GM12878 (cell line): ENCODE results near the gene AQP5. TPM values are rescaled to one million over a fixed set of nuclear protein-coding genes. Genes with fewer than 3 reads are reported as not detected.

ENCODE experiments used
- ATAC-seq: fragments of 200-7000 bp; cut with Tn5 transposase; 3 replicates; pipeline ENCODE4 v1.9.1; 2020; ENCODE audit warnings: mild to moderate bottlenecking, moderate library complexity
- BruUV-seq: library from RNA; stranded (reverse); fragments of 400-500 nt; replicated peaks from 2 replicates; lab custom pipeline; 2021; lab: Mats Ljungman, UMichigan
- CTCF ChIA-PET: fragments of 300-600 bp; sonication (Branson Sonifier 250); formaldehyde crosslinking; extraction: SDS; loops from one replicate; lab custom pipeline; 2021; ENCODE audit warnings: inconsistent platforms; lab: Yijun Ruan, JAX
- POLR2A ChIA-PET: fragments of 350-600 bp; formaldehyde crosslinking; extraction: SDS; loops from one replicate; lab custom pipeline; 2021; ENCODE audit warnings: inconsistent platforms; lab: Charles Lee
- RAD21 ChIA-PET: fragments of 300-600 bp; sonication (Branson Sonifier 250); formaldehyde crosslinking; loops from one replicate; lab custom pipeline; 2023; ENCODE audit warnings: antibody characterized with exemption; ENCODE audit not compliant: unreplicated experiment; lab: Charles Lee
- SMC1A ChIA-PET: fragments of 300-600 bp; sonication (Branson Sonifier 250); formaldehyde crosslinking; loops from one replicate; lab custom pipeline; 2023; ENCODE audit not compliant: unreplicated experiment, uncharacterized antibody; lab: Charles Lee
- DNase-seq: peaks from one replicate; pipeline ENCODE4 v3.0.0-alpha.2; 2011; ENCODE audit warnings: low read depth, low spot score
- FAIRE-seq: peaks from 3 replicates; lab custom pipeline; 2011; peaks lifted over from hg19 to GRCh38; lab: Jason Lieb, UNC
- H2AFZ ChIP-seq: 2 replicates; pipeline ENCODE4 v1.6.0; 2011; ENCODE audit warnings: low read depth, low read length, control low read depth; ENCODE audit not compliant: control insufficient read depth
- H3K27ac ChIP-seq: 2 replicates; pipeline ENCODE4 v1.5.1; 2011; ENCODE audit warnings: control low read depth; ENCODE audit not compliant: control insufficient read depth, insufficient read depth
- H3K27me3 ChIP-seq, 2 experiments: replicated peaks in 1 of 2; 2 replicates each; pipeline versions ENCODE4 v1.6.0 to v1.6.1; 2011; ENCODE audit warnings: low read length in 1 of 2; ENCODE audit not compliant: control insufficient read depth in 2 of 2, insufficient read depth in 2 of 2
- H3K36me3 ChIP-seq, 2 experiments: 2 replicates each; pipeline ENCODE4 v1.5.1; 2011; ENCODE audit warnings: low read length in 1 of 2; ENCODE audit not compliant: control insufficient read depth in 2 of 2, insufficient read depth in 2 of 2
- H3K4me1 ChIP-seq: 2 replicates; pipeline ENCODE4 v1.6.1; 2011; ENCODE audit warnings: mild to moderate bottlenecking, low read length, moderate library complexity, mixed read lengths; ENCODE audit not compliant: control insufficient read depth, insufficient read depth
- H3K4me2 ChIP-seq: 2 replicates; pipeline ENCODE4 v1.6.0; 2011; ENCODE audit warnings: control low read depth; ENCODE audit not compliant: control insufficient read depth, insufficient read depth
- H3K4me3 ChIP-seq: fragments of 200-600 bp; sonication (generic); 2 replicates; pipeline ENCODE4 v1.5.1; 2016
- H3K79me2 ChIP-seq: 2 replicates; pipeline ENCODE4 v1.6.0; 2011; ENCODE audit warnings: low read length; ENCODE audit not compliant: control insufficient read depth, insufficient read depth
- H3K9ac ChIP-seq: 2 replicates; pipeline ENCODE4 v1.8.0; 2011; ENCODE audit warnings: low read length, control low read depth, mixed read lengths; ENCODE audit not compliant: control insufficient read depth, insufficient read depth
- H3K9me3 ChIP-seq: replicated peaks from 3 replicates; pipeline ENCODE4 v1.5.1; 2011; ENCODE audit warnings: mild to moderate bottlenecking, low read length; ENCODE audit not compliant: control insufficient read depth, insufficient read depth
- H4K20me1 ChIP-seq: 2 replicates; pipeline ENCODE4 v1.6.0; 2011; ENCODE audit not compliant: control insufficient read depth, insufficient read depth
- BCL11A ChIP-seq: IDR thresholded peaks from 2 replicates; pipeline ENCODE4 v1.6.1; 2011; ENCODE audit warnings: low read depth, low read length
- CBFB ChIP-seq: IDR thresholded peaks from 2 replicates; pipeline ENCODE4 v1.6.1; 2016; ENCODE audit warnings: antibody characterized with exemption, low read depth
- CBX3 ChIP-seq: fragments of 200-600 bp; sonication (generic); IDR thresholded peaks from 2 replicates; pipeline ENCODE4 v1.6.1; 2016; ENCODE audit warnings: low read depth, borderline replicate concordance
- CREB1 ChIP-seq: IDR thresholded peaks from 2 replicates; pipeline ENCODE4 v1.6.1; 2012; ENCODE audit warnings: low read depth, mild to moderate bottlenecking, inconsistent platforms
- FOXK2 ChIP-seq: fragments of 450-650 bp; IDR thresholded peaks from 2 replicates; pipeline ENCODE4 v1.6.1; 2017; ENCODE audit warnings: mild to moderate bottlenecking, moderate library complexity
- NR2C2 ChIP-seq: IDR thresholded peaks from 2 replicates; pipeline ENCODE4 v1.6.1; 2011; ENCODE audit warnings: borderline replicate concordance, low read depth; ENCODE audit not compliant: control insufficient read depth, insufficient read length
- RAD21 ChIP-seq: IDR thresholded peaks from 2 replicates; pipeline ENCODE4 v1.6.1; 2011; ENCODE audit warnings: mild to moderate bottlenecking, low read depth, low read length, moderate library complexity; ENCODE audit not compliant: insufficient read depth
- SMC3 ChIP-seq: IDR thresholded peaks from 2 replicates; pipeline ENCODE4 v1.6.1; 2011; ENCODE audit warnings: low read length, improper control_type of control experiment, borderline replicate concordance
- SREBF2 ChIP-seq: IDR thresholded peaks from 2 replicates; pipeline ENCODE4 v1.6.1; 2012; ENCODE audit warnings: mild to moderate bottlenecking, low read length
- TAF1 ChIP-seq: IDR thresholded peaks from 2 replicates; pipeline ENCODE4 v1.6.1; 2011; ENCODE audit warnings: mild to moderate bottlenecking, low read depth, low read length, borderline replicate concordance
- YBX1 ChIP-seq: fragments of 450-650 bp; IDR thresholded peaks from 2 replicates; pipeline ENCODE4 v1.6.1; 2016; ENCODE audit warnings: antibody characterized with exemption
- ZSCAN29 ChIP-seq: fragments of 450-650 bp; IDR thresholded peaks from 2 replicates; pipeline ENCODE4 v1.6.1; 2017; ENCODE audit warnings: mild to moderate bottlenecking, moderate library complexity
- WGBS: methylation state at CpG from one replicate; pipeline ENCODE4 v1.1.6; 2016; ENCODE audit warnings: low lambda C conversion rate; ENCODE audit not compliant: insufficient replicate concordance, insufficient coverage; ENCODE audit errors: missing lambda C conversion rate; 5-methylcytosine and 5-hydroxymethylcytosine counted together
- in situ Hi-C: fragments of 300-500 bp; cut with MboI; formaldehyde crosslinking; loops from 9 replicates; pipeline ENCODE4 v1.14.3; 2018; ENCODE audit warnings: mixed read lengths
- intact Hi-C: fragments of 100-400 bp; cut with micrococcal nuclease; formaldehyde crosslinking; loops from one replicate; pipeline ENCODE4 v1.14.2; 2022; ENCODE audit not compliant: unreplicated experiment
- polyA plus RNA-seq, 11 experiments: library from polyadenylated mRNA; depleted of rRNA in 4 of 11; unstranded in 6 of 11; stranded (reverse) in 5 of 11; fragments of >200 nt; fragmentation: Nextera tagmentation in 4 of 11; fragmentation: Illumina TruSeq in 1 of 11; extraction: Ambion mirVana in 4 of 11; extraction: Trizol in 1 of 11; gene quantifications; 1 replicate in 1 of 11; 2 replicates in 10 of 11; pipeline versions ENCODE4 v1.2.1 to v1.2.3, GENCODE V29; 2011 to 2016; ENCODE audit warnings: inconsistent platforms in 2 of 11, missing spikeins in 2 of 11, low read depth in 1 of 11
- total RNA-seq, 4 experiments: library from RNA; depleted of rRNA in 3 of 4; stranded (reverse); fragments of >200 nt in 3 of 4; fragmentation: Illumina TruSeq in 1 of 4; extraction: Trizol in 1 of 4; gene quantifications; 2 replicates each; pipeline versions ENCODE4 v1.2.1 to v1.2.3, GENCODE V29; 2013 to 2021
- TF ChIP-seq, protein P1 (sequence below): fragments of 150-350 bp; IDR thresholded peaks from 2 replicates; pipeline ENCODE4 v1.6.1; 2014; ENCODE audit warnings: mild to moderate bottlenecking, low read depth, low read length

Gene AQP5
- total and polyA plus RNA-seq, 10 of the 15 experiments (the other 5 are each of a cell fraction or from before 2014, with no cell fraction given), result not detected

DNA sequence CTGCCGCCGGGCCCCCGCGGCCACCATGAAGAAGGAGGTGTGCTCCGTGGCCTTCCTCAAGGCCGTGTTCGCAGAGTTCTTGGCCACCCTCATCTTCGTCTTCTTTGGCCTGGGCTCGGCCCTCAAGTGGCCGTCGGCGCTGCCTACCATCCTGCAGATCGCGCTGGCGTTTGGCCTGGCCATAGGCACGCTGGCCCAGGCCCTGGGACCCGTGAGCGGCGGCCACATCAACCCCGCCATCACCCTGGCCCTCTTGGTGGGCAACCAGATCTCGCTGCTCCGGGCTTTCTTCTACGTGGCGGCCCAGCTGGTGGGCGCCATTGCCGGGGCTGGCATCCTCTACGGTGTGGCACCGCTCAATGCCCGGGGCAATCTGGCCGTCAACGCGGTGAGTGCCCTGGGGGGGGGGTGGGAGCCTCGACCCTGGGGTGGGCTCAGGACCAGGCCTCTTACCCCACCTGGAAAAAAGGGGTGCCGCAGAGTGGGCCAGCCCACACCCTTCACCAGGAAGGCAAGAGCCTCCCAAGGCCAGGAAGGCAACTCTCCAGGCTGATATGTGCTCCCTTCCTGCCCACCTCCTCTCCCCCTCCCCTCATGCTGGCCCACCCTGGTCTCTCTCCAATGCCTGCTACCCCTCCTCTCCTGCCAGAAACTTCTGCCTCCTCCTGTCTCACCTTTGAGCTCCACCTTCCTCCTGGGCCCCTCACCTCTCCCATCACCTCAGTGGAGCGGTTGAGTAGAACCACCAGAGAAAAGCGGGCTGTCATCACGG, 507 bp downstream of the AQP5 start:
- no peak for FAIRE-seq
- no peak for ATAC-seq
- no peaks in the 10 kb centered on the region for H4K20me1 ChIP-seq
- no peaks in the 10 kb centered on the region for H3K79me2 ChIP-seq
- intact Hi-C loops (no loop called here), in situ Hi-C loops (no loop called here)
- no TSS peak for BruUV-seq
- ChIA-PET POLR2A (no interaction called here), RAD21 (no interaction called here), SMC1A (no interaction called here), CTCF (no interaction called here)
- H2AFZ ChIP-seq, result no peak overlapping the region
- TF ChIP-seq FOXK2 (no peak), YBX1 (no peak), BCL11A (no peak), CBFB (no peak), RAD21 (no peak), CBX3 (no peak), SMC3 (no peak), TAF1 (no peak), SREBF2 (no peak), CREB1 (no peak), NR2C2 (no peak), ZSCAN29 (no peak)
- TF ChIP-seq, protein P1, sequence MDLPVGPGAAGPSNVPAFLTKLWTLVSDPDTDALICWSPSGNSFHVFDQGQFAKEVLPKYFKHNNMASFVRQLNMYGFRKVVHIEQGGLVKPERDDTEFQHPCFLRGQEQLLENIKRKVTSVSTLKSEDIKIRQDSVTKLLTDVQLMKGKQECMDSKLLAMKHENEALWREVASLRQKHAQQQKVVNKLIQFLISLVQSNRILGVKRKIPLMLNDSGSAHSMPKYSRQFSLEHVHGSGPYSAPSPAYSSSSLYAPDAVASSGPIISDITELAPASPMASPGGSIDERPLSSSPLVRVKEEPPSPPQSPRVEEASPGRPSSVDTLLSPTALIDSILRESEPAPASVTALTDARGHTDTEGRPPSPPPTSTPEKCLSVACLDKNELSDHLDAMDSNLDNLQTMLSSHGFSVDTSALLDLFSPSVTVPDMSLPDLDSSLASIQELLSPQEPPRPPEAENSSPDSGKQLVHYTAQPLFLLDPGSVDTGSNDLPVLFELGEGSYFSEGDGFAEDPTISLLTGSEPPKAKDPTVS, result no peak
- H3K36me3 ChIP-seq, result no peaks in the 10 kb centered on the region
- peaks cover 6 to 30% of the 10 kb centered on the region in 2 experiments for H3K27me3 ChIP-seq
- WGBS, result 49% methylated on average over 24 of the region's 37 CpGs
- no peak overlapping the region for H3K4me3 ChIP-seq
- H3K27ac ChIP-seq, result no peak overlapping the region
- no peak overlapping the region for H3K9ac ChIP-seq
- H3K9me3 ChIP-seq, result no peaks in the 10 kb centered on the region; the same call in 2 of the 3 replicates
- DNase-seq, result no peak
- H3K4me1 ChIP-seq, result peaks cover 2% of the 10 kb centered on the region
- H3K4me2 ChIP-seq, result no peak overlapping the region
